Stimulated activated CD4-positive, alpha-beta T cell treated with anti-CD3 and anti-CD28 coated beads, TNF-alpha, amount 100 ng/mL, for 4 hours (primary cell): Measurements from ENCODE around the gene MYB.
A peak's percentile ranks its signal among the peaks of the same experiment; 100 is the strongest.
"Not testable (repeated sequence)": the region's sequence is repeated elsewhere in the genome, so short reads cannot be mapped to it uniquely, and the experiment has no call there.

Experiments
- DNase-seq, 3 experiments: peaks; one replicate each; pipeline ENCODE4 v3.0.0-alpha.2; 2020; ENCODE audit warnings: low read depth in 3 of 3

MYB gene

DNA sequence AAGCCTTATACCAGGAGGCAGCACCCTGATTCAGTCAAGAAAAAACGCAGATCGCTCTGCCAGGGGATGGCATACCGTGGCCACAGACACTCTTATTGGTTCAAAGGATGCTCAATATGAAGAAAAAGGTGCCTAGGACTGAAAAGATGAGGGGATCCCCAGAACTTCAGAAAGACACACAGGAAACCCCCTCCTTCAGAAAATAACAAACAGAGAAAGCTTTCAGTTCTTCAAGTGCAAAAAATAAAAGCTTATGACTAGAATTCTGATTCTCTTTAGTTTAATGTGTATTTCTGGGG is 17.7 kb upstream of the MYB start:
- no peak for DNase-seq

DNA sequence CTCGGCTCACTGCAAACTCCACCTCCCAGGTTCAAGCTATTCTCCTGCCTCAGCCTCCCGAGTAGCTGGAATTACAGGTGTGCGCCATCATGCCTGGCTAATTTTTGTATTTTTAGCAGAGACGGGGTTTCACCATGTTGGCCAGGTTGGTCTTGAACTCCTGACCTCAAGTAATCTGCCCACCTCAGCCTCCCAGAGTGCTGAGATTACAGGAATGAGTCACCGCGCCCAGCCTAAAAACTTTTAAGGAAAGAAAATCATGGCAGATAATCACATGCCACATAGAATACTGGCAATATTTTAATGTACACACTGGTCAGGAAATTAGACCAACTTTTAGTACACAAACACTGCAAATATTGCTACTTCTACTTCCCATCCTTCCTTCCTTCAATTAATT is 16.7 kb upstream of the MYB start:
- DNase-seq, result not testable (repeated sequence)

DNA sequence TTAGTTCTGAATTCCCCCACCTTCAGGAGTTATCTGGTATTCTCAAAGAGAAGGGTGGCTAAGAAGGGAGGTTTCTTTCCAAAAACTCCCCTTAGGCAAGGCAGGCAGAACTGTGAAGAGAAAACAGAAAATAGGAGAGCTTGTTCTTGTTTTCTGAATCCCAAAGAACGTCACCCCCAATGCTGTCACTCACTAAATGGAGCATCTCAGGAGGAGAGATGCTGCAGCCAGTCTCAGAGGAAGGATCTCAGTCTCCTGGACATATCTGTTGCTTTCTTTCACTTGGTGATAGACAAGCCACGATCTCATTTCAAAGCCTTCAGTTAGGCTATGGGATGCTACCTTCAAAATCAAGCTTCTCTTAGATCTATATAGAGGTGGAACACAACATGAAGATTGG is 16.1 kb upstream of the MYB start:
- DNase-seq, result no peak

DNA sequence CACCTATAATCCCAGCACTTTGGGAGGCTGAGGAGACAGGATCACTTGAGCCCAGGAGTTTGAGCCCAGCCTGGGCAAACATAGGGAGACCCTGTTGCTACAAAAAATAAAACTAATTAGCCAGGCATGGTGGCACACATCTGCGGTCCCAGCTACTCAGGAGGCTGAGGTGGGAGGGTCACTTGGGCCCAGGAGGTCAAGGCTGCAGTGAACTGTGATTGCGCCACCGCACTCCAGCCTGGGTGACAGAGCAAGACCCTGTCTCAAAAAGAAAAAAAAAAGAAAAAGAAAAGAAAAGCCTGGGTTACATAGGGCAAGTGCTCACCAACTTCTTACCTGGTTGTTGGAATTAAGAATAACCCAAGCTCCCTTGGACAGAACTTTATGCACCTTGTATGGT is 14.6 kb upstream of the MYB start:
- DNase-seq, result no peak

DNA sequence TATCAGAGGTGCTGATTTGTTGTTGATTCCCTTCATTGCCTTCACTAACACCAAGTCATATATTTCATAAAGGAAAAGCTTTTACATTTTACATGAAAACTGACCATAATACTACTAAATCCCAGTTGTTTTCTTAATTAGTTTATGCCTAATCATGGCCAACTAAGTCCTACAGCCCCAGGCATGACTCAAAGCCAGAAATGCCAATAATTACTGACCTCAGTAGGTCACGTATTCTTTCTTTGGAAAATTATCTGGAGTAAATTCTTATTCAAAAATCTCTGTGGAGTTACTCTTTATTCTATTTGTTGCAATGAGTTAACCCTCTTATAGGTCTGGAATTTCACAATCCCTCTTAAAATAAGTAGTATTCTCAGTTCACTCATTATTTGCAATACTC is 13.5 kb upstream of the MYB start:
- DNase-seq, result no peak

DNA sequence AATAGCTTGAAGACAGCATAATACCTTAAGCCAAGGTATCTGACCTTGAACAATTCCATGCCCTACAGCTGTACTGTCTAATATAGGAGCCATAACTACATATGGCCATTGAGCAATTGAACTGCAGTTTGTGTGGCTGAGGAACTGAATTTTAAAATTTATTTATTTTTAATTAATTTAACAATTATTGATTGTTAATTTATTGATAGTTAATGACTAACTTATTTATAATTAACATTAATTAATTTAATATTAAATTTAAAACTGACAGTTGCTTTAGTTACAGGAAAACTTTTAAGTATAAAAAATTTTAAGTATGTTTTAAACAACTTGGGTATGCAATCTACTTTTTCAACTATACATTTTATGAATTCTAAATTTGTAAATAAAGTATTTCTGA is 12.3 kb upstream of the MYB start:
- no peak for DNase-seq

DNA sequence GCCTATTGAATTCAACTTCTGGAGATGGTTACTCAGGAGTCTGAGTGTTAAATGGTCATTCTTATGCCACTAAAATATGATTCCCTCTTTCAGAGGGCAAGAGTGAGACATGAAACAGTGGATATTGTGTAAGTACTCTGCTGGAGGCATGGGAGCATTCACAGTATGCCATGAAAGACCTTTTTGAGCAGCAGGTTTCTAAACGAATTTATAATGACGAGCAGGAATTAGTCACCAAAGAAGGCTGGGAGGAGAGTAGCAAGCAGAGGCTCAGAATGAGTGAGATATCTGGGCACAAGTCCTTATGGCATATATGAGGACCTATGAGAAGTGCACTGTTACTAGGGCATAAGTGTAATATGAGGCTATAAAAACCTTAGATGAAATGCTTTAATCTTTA is 10.9 kb upstream of the MYB start:
- DNase-seq, result no peak

DNA sequence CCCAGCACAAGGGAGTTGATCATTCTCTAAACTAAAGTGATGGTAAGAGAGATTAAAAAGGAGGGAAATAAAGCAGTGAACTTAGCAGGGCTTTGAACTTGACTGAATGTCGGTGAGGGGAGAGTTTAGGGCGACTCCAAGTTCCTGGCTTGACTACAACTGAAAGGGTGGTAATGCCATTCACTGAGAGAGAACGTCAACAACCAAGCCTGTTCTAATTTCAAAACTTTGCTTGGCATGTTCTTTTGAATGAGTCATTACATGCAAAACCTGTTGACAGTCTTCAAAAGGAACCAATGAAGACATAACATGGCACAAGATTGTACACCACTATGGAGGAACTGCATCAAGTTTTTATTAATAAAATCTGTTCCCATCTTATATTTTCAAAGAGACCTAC is 10.3 kb upstream of the MYB start:
- DNase-seq, result no peak

DNA sequence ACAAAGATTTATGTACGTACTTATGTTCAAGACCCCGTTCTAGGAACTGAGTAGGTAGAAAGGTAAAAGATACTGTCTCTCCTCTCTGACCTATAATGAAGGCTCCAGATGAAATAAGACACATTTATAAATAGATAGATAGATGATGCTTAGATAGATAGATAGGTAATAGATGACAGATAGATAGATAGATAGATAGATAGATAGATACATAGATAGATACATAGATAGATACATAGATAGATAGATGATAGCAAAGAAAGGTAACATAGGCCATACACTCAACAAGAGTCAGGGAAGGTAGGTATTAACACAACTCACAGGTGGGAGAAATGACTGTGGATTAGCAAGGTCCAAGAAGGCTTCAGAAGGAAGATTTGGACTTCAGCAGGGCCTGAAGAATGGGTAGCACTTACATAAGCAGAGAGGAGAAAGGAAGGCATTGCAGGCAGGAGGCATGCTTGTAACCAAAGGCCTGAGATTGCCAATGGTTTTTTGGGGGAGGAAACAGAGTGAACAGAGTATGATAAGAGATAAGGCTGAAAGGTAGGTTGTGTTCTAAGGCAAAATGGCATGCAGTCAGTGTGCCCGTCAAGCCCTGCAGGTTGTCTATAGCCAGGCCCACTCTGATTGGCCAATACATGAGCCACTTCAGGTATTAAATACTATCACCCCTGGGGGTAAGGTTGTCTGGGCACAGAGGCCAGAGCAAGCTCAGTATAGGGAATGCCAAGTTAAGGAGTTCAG is 7.7 kb upstream of the MYB start:
- no peak for DNase-seq

DNA sequence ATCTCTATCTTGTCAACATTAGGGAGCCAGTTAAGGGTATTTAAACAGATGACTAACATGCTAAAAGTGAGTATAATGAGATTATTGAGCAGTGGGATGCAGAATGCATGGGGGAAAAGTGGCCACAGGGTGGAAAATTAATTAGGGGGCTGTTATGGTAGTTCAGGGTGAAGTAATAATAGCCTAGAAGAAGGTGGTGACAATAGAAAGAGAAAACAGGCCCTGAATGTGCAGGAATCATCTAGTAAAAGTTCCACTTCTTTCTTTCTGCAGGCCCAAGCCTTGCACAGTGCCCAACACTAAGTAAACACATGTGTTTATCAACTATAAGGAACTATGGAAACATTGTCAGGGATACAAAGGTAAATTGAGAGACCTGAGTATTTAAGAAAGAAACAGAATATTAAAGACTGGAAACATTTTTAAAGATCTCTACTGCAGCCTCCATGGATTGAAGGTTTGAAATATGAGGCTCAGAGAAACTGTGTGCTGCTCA is 7.1 kb upstream of the MYB start:
- DNase-seq, result no peak

DNA sequence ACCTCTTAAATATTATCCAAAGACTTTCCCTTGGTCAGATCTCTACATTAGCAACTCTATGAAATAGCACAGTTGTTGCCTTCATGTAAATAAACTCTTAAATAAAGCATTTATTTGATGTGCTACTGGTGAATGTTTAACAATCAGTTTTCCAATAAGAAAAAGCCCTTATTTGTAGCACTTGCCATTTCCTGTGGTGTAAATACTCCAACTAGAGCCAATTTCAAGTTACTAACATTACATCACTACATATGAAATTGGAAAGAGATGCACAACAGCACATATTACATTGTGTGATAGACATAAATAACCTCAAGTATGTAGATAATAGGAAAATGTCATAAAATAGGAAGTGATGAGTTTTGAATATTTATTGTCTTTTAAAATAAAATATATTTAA is 5.0 kb upstream of the MYB start:
- DNase-seq, result no peak

DNA sequence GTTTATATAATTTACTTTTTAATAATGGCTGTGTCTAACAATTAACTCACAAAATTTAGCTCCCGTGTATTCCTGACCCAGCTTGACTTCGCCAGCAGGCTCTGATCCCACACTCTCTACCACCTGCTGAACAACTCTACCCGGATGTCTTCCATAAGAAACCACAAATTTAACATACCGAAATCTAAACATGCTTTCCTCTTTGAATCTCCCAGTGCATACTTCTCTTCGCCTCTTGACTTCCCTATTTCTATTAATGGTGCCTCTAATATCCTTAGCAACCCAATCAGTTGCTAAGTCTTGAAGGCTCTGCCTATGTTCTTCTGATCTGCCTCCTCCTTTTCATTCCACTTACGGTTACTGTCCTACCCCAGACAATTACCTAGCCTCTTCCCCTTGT is 4.6 kb upstream of the MYB start:
- DNase-seq, result no peak

DNA sequence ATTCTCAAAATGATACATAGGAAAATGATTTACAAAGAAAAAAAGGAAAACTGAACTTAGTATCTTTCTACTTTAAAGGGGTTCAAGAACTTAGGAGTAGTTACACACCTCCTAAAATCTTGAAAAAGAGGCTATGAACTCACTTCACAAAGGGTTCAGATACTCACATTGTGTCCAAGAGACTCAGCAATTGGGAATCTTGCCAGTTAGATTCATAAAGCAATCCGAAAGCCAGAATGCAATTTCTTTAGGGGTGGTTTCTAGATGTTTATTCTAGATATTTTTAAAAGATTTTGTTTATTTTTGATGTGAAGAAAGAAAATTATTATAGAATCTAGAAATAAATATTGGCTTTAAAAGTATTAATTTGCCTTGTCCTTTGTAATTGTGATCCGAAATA is 1.7 kb upstream of the MYB start:
- no peak for DNase-seq

DNA sequence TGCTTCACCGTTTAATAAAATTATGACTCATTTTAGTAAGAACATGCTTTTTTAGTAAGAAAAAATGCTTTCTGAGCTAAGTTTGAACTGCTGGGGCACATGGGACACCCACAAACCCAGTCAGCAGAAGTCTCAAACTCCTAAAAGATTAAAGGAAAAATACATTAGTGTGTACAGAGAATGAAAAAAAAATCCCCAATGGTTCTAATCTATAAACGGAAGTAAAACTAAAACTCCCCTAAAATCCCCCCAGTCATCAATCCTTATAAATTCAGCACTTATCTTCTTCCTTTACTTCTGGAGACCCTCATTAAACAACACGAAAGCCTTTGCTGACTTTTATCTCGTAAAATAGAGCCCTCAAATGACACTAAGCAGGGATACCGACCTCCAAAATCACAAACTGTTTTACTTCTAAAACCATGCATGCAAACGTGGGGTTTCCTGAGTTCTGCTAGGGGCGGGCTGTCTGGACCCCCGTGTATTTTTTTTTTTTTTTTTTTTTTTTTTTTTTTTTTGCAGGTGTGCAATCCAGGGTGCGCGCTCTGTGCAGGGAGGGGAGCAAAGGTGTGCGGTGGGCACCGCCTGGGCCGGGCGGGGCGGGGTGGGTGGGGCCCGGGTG is 1.1 kb upstream of the MYB start:
- no peak for DNase-seq

DNA sequence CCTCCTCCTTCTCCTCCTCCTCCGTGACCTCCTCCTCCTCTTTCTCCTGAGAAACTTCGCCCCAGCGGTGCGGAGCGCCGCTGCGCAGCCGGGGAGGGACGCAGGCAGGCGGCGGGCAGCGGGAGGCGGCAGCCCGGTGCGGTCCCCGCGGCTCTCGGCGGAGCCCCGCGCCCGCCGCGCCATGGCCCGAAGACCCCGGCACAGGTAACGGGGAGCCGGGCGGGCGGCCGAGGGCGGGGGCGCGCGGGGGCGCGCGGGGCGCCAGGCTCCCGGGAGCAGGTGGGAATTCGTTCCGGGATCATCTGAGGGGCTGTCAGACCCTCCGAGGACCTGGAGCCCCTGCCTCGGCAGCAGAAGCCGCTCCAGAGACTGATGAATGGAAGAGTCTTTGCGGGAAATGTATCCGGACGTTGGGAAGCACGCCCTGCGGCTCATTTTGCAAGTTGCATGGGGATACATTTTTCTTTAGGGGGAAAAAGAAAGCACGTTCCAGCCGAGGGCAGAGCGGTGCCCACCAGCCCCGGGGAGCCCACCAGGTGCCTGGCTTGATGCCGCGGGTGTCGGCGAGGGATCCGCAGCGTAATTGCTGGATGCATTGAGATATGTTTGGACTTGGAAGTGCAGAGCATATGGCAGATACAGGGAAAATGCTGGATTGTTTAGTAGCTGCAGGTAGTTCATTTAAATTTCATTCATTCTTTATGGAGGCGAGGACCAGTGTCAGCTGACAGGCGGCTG is 394 bp downstream of the MYB start:
- DNase-seq, result peak in 1 of 3 experiments; percentile 1

DNA sequence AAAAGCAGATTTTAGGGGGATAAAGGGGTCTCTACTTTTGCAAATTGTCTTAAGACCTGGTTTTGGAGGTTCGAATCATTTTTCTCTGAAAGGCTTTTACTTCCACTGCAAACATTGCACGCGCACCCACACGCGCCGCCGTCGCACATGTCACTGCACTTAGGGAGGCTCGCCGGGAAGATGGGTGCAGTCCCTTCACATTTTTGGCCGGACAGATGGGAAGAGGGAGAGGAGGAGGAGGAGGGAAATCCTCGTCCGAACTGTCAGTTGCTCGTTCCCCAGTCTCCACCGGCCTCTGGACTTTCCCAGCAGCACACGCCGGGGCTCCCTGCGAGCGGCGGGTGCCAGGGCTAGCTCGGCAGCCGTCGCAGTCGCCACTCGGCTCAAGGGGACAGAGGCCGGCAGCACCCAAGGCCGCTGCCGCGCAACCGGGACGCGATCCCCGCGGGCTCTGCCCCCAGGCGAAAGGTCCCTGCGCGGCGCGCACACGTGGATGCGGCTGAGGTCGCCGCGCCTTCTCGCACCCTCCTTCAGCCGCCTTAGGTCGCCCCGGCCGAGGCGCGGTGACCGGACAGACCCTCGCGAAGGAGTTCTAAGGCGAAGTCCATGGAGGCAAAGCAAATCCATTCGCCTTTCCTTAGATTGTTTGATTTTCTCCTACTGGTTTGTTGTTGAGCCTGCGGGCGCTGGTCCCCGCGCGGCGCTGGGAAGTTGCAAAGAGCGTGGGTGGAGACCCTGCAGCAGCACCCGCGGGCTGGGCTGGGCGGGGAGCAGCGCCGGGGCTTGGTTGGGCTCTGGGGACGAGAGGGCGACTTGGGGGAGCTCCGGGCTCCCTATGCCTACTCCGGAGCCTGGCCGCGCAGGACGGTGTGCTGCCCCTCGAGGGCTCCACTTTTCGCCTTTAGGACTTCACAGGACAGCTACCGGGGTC is 1.2 kb downstream of the MYB start:
- DNase-seq, result peak in 2 of 3 experiments; percentile 19 to 35

DNA sequence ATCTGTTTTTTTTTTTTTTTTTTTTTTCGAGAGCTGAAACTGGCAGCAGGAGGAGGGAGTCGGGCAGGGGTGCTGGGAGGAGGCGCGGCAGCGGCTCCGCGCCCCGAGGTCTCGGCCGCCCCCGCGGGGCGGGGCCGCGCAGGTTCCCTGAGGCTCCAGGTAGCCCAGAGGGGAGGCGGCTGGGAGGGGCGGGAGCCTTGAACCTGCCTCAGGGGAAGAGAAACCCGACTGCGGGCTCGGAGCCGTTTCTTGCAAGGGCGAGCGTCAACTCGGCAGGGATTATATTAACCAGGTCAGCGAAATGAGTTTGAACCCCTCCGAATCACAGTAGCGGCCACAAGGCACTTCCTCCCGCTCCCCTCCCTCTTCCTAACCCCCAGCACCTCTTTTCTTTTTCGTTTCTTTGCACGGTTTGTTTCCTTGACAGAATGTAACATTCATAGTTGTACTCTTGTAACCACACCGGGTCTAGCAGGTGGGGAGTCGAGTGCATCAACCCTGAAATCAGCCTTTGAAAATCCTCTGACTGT is 2.0 kb downstream of the MYB start:
- peak; percentile 50 to 59 (median 54) for DNase-seq

DNA sequence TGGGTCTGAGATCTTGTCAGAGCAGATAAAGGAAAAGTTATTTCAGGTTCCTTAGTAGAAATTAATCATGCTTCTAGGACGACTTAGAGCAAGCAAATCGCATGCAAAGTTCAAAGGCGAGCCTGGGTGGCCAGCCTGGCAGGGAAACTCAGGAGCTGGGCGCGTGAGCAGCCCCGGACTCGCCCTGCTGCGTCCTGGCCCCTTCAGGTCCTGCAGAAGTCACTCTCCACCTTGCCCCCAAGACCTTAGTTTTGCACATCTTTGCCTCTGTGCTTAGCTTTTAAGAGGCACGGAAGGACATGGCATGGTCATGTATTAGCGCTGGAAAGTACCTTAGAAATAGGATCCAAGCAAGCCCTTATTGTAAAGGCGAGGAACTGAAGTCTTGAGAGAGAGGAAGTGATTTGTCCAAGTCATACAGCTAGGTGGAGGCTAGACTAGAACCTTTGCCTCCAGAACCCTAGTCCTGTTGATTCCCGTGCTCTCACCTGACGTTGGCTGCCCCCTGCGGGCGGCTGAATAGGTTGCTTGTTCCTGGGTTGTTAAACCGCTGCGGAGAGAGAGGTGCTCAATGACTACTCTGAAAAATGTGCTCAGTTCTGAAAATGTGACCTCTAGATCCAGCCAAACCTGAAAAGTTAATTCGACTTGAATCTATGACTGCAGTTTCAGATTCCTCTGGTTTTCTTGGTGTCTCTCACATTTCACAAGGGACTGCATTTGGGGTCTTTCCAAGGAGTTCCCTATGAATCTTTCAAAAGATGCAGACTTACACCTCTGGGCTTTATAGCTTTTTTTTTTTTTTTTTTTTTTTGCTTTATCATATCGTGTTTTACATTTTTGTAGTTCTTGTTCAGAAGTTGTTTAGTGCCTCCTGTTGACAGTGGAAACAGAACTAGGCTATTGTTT is 2.7 kb downstream of the MYB start:
- DNase-seq, result peak; percentile 44 to 71 (median 64)

DNA sequence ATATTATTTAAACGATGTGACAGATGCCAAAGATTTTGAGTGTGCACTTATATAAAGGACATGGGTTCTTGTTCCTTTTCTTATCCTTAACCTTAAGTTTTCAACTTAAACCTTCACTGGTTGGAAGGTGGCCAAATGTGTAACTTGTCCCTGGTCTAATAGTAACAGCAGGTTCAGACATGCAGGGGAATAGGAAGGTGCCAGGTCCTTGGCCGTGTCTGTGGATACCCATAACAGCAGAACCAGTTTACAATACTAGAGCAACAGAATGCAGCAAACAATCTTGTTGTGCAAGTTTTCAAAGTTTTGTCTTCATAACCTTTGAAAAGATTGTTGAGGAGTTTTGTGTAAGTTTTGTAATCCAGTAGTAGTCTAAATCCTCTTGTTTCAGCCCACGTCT is 4.4 kb downstream of the MYB start:
- no peak for DNase-seq

DNA sequence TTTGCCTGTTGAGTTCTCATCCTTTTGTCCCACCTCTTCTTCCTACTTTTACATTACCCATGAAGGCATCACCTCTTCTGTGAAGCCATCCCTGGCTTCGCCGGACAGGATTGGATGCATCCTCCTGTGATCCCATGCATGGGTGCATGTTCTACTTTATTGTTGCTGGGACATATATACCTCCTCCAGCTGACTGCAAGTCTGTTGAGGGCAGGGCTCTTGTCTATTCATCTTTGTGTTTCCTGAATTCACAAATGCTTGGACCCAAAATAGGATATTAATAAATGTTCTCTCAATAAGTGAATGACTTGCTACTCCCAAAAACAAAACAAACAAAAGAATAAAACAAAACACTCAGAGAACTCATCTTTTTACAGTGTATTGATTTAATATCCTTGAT is 5.1 kb downstream of the MYB start:
- no peak for DNase-seq

DNA sequence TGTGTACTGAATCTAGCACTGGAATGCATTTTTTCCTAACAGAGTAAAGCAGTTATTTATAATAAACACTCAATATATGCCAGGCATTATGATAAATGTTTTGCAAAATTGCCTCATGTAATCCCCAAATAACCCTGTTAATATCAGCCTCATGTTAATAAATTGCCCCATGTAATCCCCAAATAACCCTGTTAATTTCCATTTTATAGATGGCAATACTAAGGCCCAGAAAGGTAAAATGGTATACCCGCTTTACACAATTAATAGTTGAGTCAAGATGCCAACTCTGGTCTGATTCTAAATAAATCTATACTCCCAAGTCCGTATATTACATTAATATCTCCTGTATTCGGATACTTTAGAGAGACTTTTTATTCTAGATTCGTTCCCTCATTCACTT is 6.3 kb downstream of the MYB start:
- no peak for DNase-seq
